Adrenal gland (tissue), 12 donors: ENCODE data around the gene RYR3. TPM values are rescaled to one million over a fixed set of nuclear protein-coding genes. Genes with fewer than 3 reads are reported as not detected.

Experiments used
- DNase-seq, 7 donors: peaks; one replicate each; pipeline ENCODE4 v3.0.0-alpha.2; 2019 to 2020
- H3K27ac ChIP-seq, 5 donors: fragments of 200-600 bp; sonication (generic) in 4 of 5; 1 replicate in 3 of 5; 2 replicates in 2 of 5; pipeline versions ENCODE4 v1.5.1 to v1.8.0; 2016 to 2020; ENCODE audit warnings: mild to moderate bottlenecking in 1 of 5
- H3K27me3 ChIP-seq: fragments of 200-600 bp; 2 replicates; pipeline ENCODE4 v1.8.0; 2021
- H3K36me3 ChIP-seq, 2 donors: fragments of 200-600 bp; replicated peaks in 1 of 2; 1 replicate in 1 of 2; 2 replicates in 1 of 2; pipeline versions ENCODE4 v1.5.1 to v1.8.0; 2018 to 2022
- H3K4me1 ChIP-seq, 2 donors: fragments of 200-600 bp; replicated peaks in 1 of 2; 1 replicate in 1 of 2; 2 replicates in 1 of 2; pipeline versions ENCODE4 v1.5.1 to v1.8.0; 2018 to 2021
- H3K4me3 ChIP-seq, 4 donors: fragments of 200-600 bp; sonication (generic) in 3 of 4; one replicate each; pipeline ENCODE4 v1.5.1; 2016 to 2018
- H3K9me3 ChIP-seq, 3 donors: fragments of 200-600 bp; sonication (generic) in 1 of 3; replicated peaks in 1 of 3; 1 replicate in 2 of 3; 2 replicates in 1 of 3; pipeline versions ENCODE4 v1.5.1 to v1.8.0; 2016 to 2021
- CTCF ChIP-seq, 6 experiments: fragments of 450-650 bp in 4 of 6; fragments of 200-600 bp in 2 of 6; sonication (generic) in 1 of 6; IDR thresholded peaks; 1 replicate in 5 of 6; 2 replicates in 1 of 6; pipeline versions ENCODE4 v1.5.1 to v1.8.0; 2016 to 2021; ENCODE audit warnings: antibody characterized with exemption in 6 of 6, mild to moderate bottlenecking in 2 of 6, moderate library complexity in 1 of 6
- POLR2A ChIP-seq, 2 donors: fragments of 450-650 bp; IDR thresholded peaks; one replicate each; pipeline ENCODE4 v1.6.1; 2017; ENCODE audit warnings: antibody characterized with exemption in 2 of 2, mild to moderate bottlenecking in 2 of 2, moderate library complexity in 1 of 2
- WGBS, 4 donors: extraction: QIAGEN DNeasy Blood & Tissue Kit in 2 of 4; methylation state at CpG; one replicate each; pipeline versions ENCODE4 v1.1.5 to v1.1.7; 2013 to 2017; 5-methylcytosine and 5-hydroxymethylcytosine counted together
- intact Hi-C, 2 donors: fragments of 100-400 bp; cut with DNase I; formaldehyde crosslinking; loops; one replicate each; pipeline versions ENCODE4 v1.14.1 to v1.15.0; 2022 to 2023
- polyA plus RNA-seq, 3 donors: library from polyadenylated mRNA; stranded (reverse); fragments of 200-250 nt in 2 of 3; fragments of 350-450 nt in 1 of 3; fragmentation: Illumina TruSeq in 1 of 3; extraction: RNeasy Lipid Tissue Mini Kit (QIAGEN cat#74804) in 1 of 3; gene quantifications; one replicate each; pipeline ENCODE4 v1.2.3, GENCODE V29; 2013 to 2014
- total RNA-seq, 9 donors: library from RNA; depleted of rRNA in 4 of 9; stranded (reverse); fragments of >200 nt in 4 of 9; fragments of 120-200 nt in 1 of 9; fragmentation: NEBNext Ultra II Directional in 1 of 9; extraction: Animal tissue kit (Norgen Biotek cat#: 25700) in 1 of 9; gene quantifications; one replicate each; pipeline versions ENCODE4 v1.1.0 to v1.2.4, GENCODE V29; 2013 to 2023
- donor health status: healthy with polysubstance abuse.
- donor health status: Bipolar disorder and iron deficiency.
- donor health status: DM: yes; HTN: yes; CAD: no.
- donor health status: DM: no; HTN: no; CAD: no.
- donor health status: DM: no; HTN: no; CAD: no.
- donor health status: DM: yes; HTN: yes; CAD: no.

The RYR3 gene
- total and polyA plus RNA-seq, 12 donors = 0.32 to 60.7 (median 3.4) TPM

GRCh38 chr15:33768670-33769190, 458.0 kb downstream of the RYR3 start:
- no peaks in the 10 kb centered on the region for H3K27me3 ChIP-seq
- no peak overlapping the region for H3K4me3 ChIP-seq
- H3K36me3 ChIP-seq = no peaks in the 10 kb centered on the region
- 81 to 88% (median 86%) methylated on average over 6 of the region's 6 CpGs for WGBS, 4 donors
- intact Hi-C loops = loop anchor here in 1 of 2 donors (10.0 kb wide), 1 partner anchor 196 kb away; the partner anchor contains the start of gene CHRM5
- no peaks in the 10 kb centered on the region for H3K4me1 ChIP-seq
- no peak for DNase-seq
- H3K9me3 ChIP-seq = no peaks in the 10 kb centered on the region
- TF ChIP-seq CTCF (IDR thresholded peaks at IDR 0.05) (no peak), POLR2A (IDR thresholded peaks at IDR 0.05) (no peak)
- H3K27ac ChIP-seq = no peak overlapping the region

GRCh38 chr15:33773969-33774368, 463.2 kb downstream of the RYR3 start:
- H3K36me3 ChIP-seq = no peaks in the 10 kb centered on the region
- no peaks in the 10 kb centered on the region for H3K9me3 ChIP-seq
- DNase-seq = no peak
- 54 to 85% (median 72%) methylated on average over 3 of the region's 3 CpGs for WGBS, 4 donors
- no peak overlapping the region for H3K4me3 ChIP-seq
- no peaks in the 10 kb centered on the region for H3K4me1 ChIP-seq
- TF ChIP-seq POLR2A (IDR thresholded peaks at IDR 0.05) = no peak
- no peak for TF ChIP-seq CTCF (IDR thresholded peaks at IDR 0.05)
- H3K27ac ChIP-seq = no peak overlapping the region
- intact Hi-C loops = no loop called here
- H3K27me3 ChIP-seq = no peaks in the 10 kb centered on the region

GRCh38 chr15:33778852-33779251, 468.1 kb downstream of the RYR3 start:
- no peak for DNase-seq
- no peak for TF ChIP-seq CTCF (IDR thresholded peaks at IDR 0.05)
- TF ChIP-seq POLR2A (IDR thresholded peaks at IDR 0.05) = no peak
- 52 to 80% (median 69%) methylated on average over 2 of the region's 2 CpGs for WGBS, 4 donors
- Histone ChIP-seq H3K4me3 (no peak overlapping the region), H3K9me3 (no peaks in the 10 kb centered on the region), H3K27me3 (no peaks in the 10 kb centered on the region), H3K36me3 (no peaks in the 10 kb centered on the region), H3K27ac (no peak overlapping the region), H3K4me1 (no peaks in the 10 kb centered on the region)
- intact Hi-C loops = no loop called here

GRCh38 chr15:33780011-33780768, 469.4 kb downstream of the RYR3 start:
- H3K27me3 ChIP-seq = no peaks in the 10 kb centered on the region
- TF ChIP-seq POLR2A (IDR thresholded peaks at IDR 0.05) (no peak), CTCF (IDR thresholded peaks at IDR 0.05) (no peak)
- no peak overlapping the region for H3K4me3 ChIP-seq
- intact Hi-C loops = no loop called here
- H3K9me3 ChIP-seq = no peaks in the 10 kb centered on the region
- no peak overlapping the region for H3K27ac ChIP-seq
- DNase-seq = no peak
- no peaks in the 10 kb centered on the region for H3K36me3 ChIP-seq
- H3K4me1 ChIP-seq = no peaks in the 10 kb centered on the region
- WGBS, 4 donors = 92 to 99% (median 95%) methylated on average over 3 to 5 of the region's 5 CpGs
